ENCODE results near the gene AP5M1.
"Not testable (repeated sequence)": the region's sequence is repeated elsewhere in the genome, so short reads cannot be mapped to it uniquely, and the experiment has no call there.

AP5M1 gene

GRCh38 chr14:57291692-57292647 lies 23.2 kb downstream of the AP5M1 start:
- no peak for DNase-seq

DNA sequence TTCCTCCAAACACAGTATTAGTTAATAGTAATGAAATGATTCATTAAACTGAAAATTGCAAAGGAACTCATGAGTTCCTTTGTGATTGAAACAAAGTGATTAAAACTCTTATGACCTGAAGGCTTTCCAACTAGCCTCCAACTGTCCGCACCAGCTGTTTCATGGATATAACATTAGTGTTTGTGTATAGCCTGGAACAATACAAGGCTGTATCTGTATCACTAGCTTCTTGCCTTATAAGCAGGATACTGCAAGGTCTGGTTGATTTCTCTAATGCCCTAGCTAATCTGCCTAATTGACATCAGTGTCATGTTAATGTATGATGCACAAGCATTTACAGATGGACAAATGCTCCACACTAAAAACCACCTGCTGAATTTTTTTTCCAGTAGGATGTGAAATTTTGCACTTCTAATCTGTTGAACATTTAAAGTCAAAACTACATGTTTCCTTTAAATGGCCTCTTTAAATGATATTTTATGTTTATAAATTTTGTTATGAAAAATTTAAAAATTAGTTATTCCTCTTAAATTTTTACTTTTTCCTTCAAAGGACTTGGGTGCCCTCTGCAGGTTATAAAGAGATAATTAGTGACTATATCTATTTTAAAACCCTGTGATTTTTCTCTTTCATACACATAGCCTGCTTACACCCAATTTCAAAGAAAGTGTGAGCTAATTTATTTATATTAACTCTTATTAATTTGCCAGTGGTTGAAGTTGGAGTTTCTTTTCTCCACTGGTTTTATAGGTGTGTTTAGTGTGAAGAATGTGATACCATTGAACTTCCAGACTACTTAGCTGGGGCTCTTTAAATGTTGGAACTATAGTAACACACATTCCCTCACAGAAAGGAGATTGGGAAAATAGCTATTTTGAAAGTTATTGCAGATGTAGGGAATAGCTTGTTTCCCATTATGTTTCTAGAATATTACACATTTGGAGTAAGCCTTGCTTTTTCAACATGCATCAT lies 25.4 kb downstream of the AP5M1 start:
- DNase-seq, result peak; percentile 7

- DNase-seq, result no peak
These were observed 26.5 kb downstream of the AP5M1 start for GRCh38 chr14:57295239-57295638.

- no peak for DNase-seq
These were observed 29.1 kb downstream of the AP5M1 start for GRCh38 chr14:57297852-57298251.

- DNase-seq, result no peak
These were observed 30.7 kb downstream of the AP5M1 start for GRCh38 chr14:57299511-57299910.

GRCh38 chr14:57302883-57303282 lies 34.1 kb downstream of the AP5M1 start:
- DNase-seq, result no peak

- DNase-seq, result no peak
These were observed 45.8 kb downstream of the AP5M1 start for GRCh38 chr14:57314396-57315089.

- peak; percentile 72 for DNase-seq
These were observed 48.6 kb downstream of the AP5M1 start for GRCh38 chr14:57317248-57317833.

DNA sequence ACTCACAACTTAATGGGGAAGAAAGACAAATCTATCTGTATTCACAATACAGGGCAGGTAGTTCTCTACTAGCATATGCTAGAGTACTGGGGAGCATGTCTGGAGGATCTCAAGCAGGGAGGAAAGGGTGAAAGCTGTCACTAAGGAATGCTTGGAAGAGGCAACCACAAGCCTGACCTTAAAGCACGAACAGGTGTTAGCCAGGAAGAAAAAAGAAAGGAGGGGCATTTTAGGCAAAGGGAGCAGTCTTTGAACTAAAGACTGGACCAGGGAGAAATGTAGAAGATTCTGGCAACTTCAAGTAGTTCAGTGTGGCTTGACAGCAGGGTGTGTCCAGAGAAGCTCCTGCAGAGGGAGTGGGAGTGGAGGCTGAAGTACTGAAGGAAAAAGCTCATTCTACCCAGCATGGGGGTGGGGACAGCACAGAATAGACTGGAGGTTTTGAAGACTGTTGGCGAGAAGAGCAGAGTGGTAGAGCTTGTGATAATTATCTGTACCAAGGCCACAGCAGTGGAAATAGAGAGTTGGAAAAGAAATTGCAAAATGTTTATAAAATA lies 50.9 kb downstream of the AP5M1 start:
- no peak for DNase-seq

DNA sequence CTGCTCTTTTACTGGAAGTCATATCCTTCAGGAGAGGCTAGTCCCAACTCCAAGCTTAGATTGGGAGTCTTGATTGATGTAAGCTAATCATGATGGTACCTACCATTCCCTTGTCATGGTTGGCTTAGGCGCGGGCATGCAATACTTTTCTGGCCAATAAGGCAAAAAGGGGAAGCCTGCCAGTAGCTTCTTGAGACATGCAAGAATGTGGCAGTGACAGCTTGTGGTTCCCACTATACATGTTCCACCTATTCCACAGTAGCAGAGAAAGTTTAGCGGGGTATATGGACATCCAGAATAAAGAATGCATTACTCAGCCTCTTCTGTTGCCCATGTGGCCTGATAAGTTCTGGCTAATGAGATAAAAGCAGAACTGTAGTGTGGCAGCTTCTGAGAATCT lies 55.0 kb downstream of the AP5M1 start:
- DNase-seq, result no peak

GRCh38 chr14:57326253-57326652 lies 57.5 kb downstream of the AP5M1 start:
- no peak for DNase-seq

GRCh38 chr14:57329833-57330232 lies 61.1 kb downstream of the AP5M1 start:
- DNase-seq, result no peak

- DNase-seq, result not testable (repeated sequence)
These were observed 63.7 kb downstream of the AP5M1 start for GRCh38 chr14:57332475-57332874.

DNA sequence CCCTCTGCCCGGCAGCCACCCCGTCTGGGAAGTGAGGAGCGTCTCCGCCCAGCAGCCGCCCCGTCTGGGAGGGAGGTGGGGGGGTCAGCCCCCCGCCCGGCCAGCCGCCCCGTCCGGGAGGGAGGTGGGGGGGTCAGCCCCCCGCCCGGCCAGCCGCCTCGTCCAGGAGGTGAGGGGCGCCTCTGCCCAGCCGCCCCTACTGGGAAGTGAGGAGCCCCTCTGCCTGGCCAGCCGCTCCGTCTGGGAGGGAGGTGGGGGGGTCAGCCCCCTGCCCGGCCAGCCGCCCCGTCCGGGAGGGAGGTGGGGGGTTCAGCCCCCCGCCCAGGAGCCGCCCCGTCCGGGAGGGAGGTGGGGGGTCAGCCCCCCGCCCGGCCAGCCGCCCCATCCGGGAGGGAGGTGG lies 65.0 kb downstream of the AP5M1 start:
- DNase-seq, result not testable (repeated sequence)

- not testable (repeated sequence) for DNase-seq
These were observed 75.0 kb downstream of the AP5M1 start for GRCh38 chr14:57343545-57344297.

DNA sequence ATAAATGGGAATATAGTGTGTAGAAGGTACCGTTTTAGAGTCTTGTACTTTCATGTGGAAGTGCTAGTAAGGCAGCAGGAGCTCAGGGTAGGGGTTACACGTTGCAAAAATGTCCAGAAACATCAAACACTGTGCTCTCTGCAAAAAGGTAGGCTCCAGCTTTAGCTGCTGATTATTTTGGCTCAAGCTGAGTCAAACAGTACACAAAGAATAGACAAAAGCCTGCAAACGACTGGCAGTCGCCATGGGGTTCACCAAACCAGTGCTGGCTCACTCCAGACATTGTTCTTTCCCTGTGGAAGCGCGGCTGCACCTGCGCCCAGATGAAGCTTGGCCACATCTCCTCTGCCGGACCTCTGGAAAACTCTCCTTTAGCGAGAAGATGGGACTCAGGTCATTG lies 76.3 kb downstream of the AP5M1 start:
- no peak for DNase-seq

DNA sequence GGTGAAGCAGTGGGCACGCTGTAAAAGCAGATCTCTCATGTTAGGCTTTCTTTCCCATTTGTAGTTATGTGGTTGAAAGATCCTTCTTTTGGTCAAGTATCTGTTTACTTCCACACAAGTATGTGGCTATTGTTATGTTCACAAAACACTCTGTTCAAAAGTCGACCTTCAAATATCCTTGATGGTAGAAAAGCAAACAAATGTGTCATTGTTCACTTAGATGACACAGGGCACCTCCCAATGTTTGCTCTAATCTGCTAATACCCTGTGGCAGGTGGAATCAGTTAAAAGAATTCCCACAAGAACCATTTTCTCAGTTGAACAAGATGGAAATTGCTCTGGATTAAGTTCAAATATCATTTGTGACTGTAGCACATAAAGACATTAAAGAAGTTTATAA lies 78.0 kb downstream of the AP5M1 start:
- DNase-seq, result no peak

Measured in fibroblast of skin of right quadriceps (primary cell).